ENCODE data around the gene CTH.
"Not testable (repeated sequence)": the region's sequence is repeated elsewhere in the genome, so short reads cannot be mapped to it uniquely, and the experiment has no call there.

CTH gene

DNA sequence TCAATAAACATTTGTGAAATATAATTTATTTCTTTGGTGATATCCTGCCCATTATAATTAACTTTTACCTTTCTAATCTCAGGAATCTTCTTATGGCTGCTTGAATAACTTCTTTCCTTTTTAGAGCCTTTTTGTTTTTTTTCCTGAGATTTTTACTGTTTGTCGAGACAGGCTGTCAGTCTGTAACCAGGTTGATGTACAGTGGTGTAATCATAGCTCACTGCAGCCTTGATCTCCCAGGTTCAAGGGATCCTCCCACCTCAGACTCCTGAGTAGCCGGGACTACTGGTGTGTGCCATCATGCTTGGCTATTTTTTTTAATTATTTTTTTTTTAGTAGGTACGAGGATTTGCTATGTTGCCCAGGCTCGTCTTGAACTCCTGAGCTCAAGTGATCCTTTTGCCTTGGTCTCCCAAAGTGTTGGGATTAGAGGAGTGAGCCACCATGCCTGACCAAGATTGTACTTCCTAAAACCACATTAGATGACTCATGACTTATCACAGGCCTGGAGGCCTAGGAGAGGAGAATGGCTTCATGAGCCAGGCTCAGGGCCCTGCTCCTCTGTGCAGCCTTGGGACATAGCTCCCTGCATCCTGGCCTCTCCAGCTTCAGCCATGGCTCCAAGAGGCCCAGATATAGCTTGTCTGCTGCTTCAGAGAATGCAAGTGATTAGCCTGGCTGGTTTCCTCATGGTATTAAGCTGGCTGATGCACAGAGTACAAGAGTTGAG, 48.6 kb downstream of the CTH start:
- DNase-seq, result no peak

- DNase-seq, result peak in 1 of 2 experiments; percentile 41
Measured at GRCh38 chr1:70460740-70461713, 50.0 kb downstream of the CTH start.

GRCh38 chr1:70462611-70463010, 51.5 kb downstream of the CTH start:
- no peak for DNase-seq

DNA sequence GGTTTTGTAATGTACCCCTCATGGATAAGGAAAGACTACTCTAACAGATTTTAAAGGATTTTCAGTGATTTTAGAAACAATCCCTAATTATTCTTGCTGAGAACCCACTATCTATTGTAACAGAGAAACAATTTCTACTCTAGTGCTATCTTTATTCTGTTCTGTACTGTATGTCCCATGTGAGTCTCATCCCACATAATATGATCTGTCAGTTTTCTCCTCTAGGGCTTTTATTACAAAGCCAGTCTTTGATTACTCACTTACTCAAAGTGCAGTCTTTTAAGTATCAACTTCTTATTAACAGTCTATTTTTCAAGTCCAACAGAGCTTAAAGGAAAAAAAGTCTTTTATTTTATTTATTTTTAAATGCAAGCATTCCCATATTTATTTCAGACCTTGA, 54.8 kb downstream of the CTH start:
- no peak for DNase-seq

DNA sequence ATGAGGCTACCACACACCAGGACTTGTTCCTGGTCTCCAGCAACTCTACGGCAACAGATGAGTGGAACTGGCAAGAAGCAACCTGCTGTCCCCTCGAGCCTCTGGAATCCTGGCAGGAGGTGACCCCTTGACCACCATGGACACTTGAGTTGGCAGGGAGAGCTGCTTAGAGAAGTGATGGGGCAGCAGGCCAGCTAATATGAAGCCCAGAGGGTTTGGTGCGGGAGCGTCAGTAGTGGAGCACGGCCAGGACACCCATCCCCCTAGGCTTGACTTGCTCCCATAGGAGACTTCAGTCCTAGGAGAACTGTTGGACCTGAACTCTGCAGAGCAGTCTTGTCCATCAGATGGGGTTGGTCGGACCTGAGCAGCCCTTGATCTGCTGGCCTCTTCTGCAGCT, 56.5 kb downstream of the CTH start:
- DNase-seq, result no peak

GRCh38 chr1:70468180-70468579, 57.1 kb downstream of the CTH start:
- no peak for DNase-seq

DNA sequence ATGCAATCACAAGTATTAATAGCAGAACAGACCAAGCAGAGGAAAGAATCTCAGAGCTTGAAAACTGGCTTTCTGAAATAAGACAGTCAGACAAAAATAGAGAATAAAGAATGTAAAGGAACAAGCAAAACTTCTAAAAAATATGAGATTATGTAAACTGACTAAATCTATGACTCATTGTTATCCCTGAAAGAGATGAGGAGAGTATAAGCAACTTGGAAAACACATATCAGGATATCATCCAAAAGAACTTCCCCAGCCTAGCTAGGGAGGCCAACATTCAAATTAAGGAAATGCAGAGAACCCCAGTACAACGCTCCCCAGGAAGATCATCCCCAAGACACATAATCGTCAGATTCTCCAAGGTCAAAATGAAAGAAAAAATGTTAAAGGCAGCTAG, 58.1 kb downstream of the CTH start:
- not testable (repeated sequence) for DNase-seq

GRCh38 chr1:70475023-70475422, 64.0 kb downstream of the CTH start:
- DNase-seq, result no peak

DNA sequence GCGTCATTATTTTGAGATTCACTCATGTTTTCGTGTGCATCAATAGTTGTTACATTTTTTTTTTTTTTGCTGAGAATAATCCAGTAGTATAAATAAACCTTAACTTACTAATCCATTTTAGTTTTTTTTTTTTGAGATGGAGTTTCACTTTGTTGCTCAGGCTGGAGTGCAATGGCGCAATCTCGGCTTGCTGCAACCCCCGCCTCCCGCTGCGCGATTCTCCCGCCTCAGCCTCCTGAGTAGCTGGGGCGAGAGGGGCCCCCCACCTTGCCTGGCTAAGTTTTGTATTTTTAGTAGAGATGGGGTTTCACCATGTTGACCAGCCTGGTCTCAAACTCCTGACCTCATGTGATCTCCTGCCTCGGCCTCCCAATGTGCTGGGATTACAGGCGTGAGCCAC, 66.0 kb downstream of the CTH start:
- DNase-seq, result no peak

DNA sequence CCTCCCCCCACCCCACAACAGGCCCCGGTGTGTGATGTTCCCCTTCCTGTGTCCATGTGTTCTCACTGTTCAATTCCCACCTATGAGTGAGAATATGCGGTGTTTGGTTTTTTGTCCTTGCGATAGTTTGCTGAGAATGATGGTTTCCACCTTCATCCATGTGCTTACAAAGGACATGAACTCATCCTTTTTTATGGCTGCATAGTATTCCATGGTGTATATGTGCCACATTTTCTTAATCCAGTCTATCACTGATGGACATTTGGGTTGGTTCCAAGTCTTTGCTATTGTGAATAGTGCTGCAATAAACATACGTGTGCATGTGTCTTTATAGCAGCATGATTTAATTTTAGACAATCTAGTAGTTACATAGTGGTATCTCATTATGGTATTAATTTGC, 66.8 kb downstream of the CTH start:
- not testable (repeated sequence) for DNase-seq

- no peak for DNase-seq
Measured at GRCh38 chr1:70483342-70483741, 72.3 kb downstream of the CTH start.

DNA sequence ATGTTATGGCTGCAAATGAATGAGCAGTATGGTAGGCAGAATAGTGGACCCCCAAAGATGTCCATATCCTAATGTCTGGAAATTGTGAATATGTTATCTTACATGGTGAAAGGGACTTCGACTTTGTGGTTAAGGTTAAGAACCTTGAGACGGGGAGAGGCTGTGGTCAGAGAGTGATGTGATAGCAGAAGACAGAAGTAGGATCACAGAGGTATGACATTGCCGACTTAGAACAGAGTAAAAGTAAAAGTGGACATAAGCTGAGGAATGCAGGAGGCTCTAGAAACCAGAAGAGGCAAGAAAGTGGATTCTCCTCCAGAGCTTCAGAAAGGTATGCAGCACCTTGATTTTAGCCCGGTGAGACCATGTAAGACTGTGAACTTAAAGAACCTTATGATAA, 74.6 kb downstream of the CTH start:
- no peak for DNase-seq

DNA sequence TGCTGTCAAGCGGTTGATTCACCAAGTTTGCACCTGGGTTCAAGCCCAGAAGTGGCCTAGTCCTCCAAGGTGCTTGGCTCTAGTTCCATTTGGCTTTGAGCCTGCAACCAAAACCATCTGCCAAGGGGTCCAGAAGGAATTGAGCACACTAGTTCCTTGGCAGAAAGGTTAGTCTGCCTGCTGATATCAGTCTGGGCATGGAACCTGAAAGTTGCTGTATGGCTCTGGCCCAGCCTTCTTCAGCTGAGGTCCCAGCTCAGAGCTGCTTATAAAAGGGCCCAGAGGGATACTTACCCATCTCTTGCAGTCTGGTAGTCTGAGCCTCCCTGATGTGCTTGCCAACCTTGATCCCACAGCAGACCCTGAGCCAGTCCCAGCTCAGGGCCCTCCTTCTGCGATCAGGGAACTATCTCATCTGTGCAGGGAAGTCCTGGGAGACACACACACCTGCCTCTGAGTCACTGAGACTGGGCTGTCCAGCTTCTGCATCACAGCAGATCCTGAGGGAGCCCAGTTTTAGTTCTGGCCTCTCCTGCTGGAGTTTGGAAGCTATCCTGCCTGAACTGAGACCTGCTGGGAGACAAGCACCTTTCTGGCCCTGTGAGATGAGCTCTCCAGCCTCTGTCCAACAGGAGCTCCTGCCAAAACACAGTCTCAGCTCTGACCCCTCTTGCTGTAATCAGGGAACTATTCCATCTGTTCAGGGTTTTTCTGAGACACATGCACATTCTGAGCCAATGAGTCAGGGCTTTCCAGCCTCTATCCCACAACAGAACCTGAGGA, 75.8 kb downstream of the CTH start:
- DNase-seq, result no peak

DNA sequence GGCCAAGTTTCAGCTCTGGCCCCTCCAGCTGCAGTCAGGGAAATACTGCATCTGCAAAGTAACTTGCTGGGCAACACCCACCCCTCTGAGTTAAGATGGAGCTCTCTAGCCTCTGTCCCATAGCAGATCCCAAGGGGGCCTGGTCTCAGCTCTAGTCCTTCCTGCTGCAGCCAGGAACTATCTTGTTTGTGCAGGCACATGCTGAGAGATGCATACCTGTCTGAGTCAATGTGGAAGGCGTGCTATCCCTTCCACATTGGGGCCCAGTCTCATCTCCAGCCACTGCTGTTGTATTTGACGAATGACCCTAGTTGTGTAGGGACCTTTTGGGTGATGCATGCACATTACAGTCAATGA, 76.4 kb downstream of the CTH start:
- DNase-seq, result no peak

- peak; percentile 7 to 68 for DNase-seq
Measured at GRCh38 chr1:70487910-70488665, 77.0 kb downstream of the CTH start.

Measured in NCI-H526 (cell line).